Hippocampal formation (tissue), 2 donors: ENCODE results near the gene RIOK3.
A peak's percentile ranks its signal among the peaks of the same experiment; 100 is the strongest.
"Not testable (repeated sequence)": the region's sequence is repeated elsewhere in the genome, so short reads cannot be mapped to it uniquely, and the experiment has no call there.

Experiments used
- DNase-seq, 2 donors: peaks; one replicate each; lab custom pipeline; 2025; lab: John Stamatoyannopoulos, UW

The RIOK3 gene

DNA sequence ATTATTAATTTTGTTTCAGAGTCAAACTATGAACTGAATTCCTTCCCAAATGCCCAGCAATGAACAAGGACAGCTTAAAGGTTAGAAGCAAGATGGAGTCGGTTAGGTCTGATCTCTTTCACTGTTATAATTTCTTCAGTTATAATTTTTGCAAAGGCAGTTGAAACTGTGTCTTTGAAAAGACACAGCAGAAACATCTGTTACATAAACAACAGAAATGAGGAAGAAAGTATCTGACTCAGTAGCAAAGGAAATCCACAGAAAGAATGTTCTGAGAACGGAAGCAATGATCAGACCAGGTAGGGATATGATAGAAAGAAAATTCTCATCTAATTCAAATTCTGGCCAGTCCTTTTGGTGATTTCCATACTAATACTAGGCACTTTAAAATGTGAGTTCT is 45.0 kb downstream of the RIOK3 start:
- no peak for DNase-seq

GRCh38 chr18:23498877-23499276 is 45.8 kb downstream of the RIOK3 start:
- DNase-seq, result peak; percentile 51 to 74

- DNase-seq, result no peak
Observed at GRCh38 chr18:23499291-23499781, 46.2 kb downstream of the RIOK3 start.

GRCh38 chr18:23501626-23502025 is 48.5 kb downstream of the RIOK3 start:
- DNase-seq, result no peak

- DNase-seq, result no peak
Observed at GRCh38 chr18:23502516-23503037, 49.5 kb downstream of the RIOK3 start.

DNA sequence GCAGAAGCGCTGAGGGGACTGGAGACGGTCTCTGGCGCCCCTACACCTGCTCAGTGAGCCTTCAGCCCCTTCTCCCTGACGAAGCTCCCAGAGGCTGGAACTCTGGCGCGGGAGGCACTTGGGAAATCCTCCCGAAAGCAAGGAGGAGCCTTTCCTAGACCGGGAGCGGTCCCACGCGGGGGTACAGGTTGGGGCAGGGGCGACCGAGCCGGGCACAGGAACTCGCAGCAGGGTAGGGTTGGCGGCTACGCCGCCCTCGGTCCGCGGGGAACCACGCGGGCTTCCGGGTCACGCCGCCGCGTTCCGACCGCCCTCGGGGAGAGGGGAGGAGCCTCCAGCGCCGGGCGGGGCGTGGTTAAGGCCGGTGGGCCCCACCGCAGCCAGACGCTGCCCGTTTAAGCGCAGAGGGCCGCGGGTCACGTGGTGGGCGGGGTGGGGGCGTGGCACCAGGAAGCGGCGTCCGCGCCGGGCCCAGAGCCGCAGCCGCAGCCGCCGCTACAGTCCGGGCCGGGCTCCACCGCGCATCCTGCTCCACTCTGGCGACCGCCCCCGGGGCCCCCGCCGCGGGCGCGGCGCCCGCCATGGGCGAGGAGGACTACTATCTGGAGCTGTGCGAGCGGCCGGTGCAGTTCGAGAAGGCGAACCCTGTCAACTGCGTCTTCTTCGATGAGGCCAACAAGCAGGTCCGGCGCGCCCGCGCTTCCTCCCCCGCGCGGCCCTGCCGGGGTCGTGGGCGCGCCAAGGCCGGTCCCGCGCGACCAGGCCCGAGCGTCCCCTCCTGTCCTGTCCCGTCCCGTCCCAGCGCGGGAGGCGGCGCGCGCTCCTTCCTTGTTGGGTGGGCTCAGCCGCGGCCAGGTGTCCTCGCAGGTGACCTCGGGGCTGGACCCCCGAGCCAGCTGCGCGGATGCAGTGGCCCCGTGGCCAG is 50.2 kb downstream of the RIOK3 start, which contains the start of gene RMC1:
TSS of gene RMC1 (plus strand) at position 474 of the 925 bp plus-strand sequence. CDS start at position 582, 108 bp downstream.
- DNase-seq, result peak; percentile 84 to 96

DNA sequence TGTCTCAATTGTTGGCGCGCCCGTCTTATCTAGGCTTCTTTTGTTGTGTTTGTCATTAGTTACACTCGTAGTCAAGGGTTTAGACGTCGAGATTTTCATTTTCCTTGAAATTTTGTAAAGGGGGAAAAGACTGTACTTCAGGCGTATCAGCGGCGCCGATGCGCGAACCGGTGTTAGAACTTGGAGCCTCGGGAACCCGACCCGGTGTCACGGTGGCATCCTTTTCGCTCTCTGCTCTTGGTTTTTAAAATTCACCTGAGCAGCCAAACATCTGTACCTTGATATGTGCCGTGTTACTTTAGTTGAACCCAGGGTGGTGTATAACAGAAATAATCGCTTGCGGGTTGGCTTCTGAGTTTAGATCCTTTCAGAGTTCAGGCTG is 50.9 kb downstream of the RIOK3 start:
- DNase-seq, result no peak

DNA sequence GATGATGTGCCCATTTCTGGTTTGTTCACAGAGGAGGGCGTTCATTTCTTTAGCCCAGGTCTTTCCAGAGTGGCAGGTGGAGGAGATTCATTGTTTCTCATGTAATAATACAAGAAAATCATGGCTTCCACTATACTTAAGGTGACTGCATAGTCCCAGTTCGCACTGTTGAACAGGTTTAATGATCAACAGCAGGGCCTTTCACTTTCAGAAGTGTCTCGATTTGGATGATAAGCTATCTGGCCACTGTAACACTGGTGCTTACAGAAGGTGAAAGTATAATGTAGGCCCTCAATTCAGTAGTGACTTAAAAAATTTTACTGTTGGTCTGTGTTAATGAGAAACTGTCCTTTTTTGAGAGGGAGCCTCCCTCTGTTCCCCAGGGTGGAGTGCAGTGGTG is 51.6 kb downstream of the RIOK3 start:
- DNase-seq, result no peak

DNA sequence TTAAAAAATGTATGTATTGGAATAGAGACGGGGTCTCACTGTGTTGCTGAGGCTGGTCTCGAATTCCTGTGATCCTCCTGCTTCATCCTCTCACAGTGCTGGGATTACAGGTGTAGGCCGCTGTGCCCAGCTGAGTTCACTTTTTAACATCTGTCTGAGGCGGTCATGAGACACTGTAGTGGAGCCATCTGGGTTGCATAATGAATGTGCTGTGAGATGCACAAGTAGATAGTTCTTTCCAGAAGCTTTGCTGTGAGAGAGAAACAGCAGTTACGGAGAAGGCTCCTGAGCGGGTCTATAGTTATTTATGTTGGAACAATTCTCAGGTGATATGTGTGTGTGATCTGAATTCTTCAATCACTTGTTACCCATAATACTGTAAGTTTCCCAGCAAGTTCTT is 53.3 kb downstream of the RIOK3 start:
- DNase-seq, result no peak

GRCh38 chr18:23510923-23511322 is 57.8 kb downstream of the RIOK3 start:
- not testable (repeated sequence) for DNase-seq

DNA sequence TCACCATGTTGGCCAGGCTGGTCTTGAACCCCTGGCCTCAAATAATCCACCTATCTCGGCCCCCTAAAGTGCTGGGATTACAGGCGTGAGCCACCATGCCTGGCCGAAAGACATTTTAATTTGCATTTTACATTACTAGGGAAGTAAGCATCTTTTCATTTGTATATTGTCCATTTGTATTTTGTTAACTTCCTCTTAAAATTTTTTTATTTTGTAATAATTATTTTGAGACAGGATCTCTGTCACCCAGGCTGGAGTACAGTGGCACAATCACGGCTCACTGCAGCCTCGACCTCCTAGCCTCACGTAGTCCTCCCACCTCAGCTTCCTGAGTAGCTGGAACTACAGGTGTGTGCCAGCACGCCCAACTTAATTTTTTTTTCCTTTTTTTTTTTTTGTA is 59.1 kb downstream of the RIOK3 start:
- not testable (repeated sequence) for DNase-seq

DNA sequence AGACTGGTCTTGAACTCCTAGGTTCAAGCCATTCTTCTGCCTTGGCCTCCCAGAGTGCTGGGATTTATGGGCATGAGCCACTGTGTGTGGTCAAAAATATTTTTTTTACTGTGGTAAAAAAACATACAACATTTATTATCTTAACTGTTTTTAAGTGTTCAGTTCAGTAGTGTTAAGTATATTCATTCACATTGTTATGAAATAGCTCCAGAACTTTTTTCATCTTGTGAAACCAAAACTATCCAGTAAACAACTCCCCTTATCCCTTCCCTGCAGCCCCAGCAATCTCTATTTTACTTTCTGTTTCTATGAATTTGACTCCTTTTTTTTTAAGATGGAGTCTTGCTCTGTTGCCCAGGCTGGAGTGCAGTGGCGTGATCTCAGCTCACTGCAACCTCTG is 59.6 kb downstream of the RIOK3 start:
- no peak for DNase-seq

GRCh38 chr18:23515911-23516546 is 62.9 kb downstream of the RIOK3 start:
- DNase-seq, result peak; percentile 78 to 82

DNA sequence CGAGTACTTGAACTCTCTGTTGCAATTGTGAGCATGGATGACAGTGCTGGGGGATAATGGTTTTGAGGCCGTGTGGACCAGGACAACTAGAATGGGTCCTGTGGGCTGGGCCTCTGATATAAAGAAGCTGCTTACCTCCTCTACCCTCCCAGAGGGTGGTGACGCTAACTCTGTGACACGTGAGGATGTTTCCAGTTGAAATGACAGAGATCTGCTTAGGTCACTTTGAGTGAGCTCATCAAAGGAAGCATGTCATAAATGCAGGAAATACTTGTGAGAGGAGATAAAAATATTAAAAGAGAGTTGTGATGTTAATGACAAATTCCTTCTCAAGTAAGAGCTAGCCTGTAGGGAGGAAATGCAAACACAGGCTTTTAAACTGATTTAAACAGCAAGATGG is 66.6 kb downstream of the RIOK3 start:
- no peak for DNase-seq

DNA sequence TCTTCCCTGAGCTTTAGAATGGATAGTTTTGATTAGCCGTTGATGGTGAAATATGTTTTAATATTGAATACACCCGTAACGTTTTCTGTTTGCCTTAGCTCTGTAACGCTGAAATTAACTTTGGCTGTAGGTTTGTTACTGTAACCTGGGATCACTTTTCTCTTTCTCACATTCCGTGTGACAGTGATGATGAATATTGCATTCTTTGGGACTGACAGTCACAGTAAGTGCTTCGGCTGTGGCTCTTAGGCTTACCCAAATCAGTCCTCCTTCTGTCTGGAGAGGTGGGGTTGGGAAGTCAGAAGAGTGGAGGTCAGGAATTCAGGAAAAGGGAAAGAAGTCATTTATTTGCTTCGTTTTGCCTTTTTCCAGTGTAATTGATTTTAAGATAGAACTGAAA is 68.2 kb downstream of the RIOK3 start:
- no peak for DNase-seq

DNA sequence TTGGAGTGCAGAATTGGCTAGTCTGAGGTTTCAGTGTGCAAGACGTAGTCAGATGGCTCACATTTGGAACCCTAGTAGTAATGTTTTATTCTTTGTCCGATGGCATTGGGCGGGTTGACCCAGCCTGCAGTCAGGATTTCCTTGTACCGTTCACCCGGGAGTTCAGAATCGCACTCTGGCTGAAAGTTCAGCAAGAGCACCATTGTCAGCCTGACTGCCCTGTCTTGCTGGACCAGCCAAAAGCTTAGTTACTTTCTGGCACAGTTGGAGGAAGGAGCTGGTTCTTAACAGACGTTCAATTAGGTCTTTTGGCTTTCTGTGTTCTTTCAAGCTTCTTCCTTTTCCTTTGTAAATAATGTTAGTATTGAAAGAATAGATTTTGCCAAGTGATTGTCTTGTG is 68.8 kb downstream of the RIOK3 start:
- no peak for DNase-seq

DNA sequence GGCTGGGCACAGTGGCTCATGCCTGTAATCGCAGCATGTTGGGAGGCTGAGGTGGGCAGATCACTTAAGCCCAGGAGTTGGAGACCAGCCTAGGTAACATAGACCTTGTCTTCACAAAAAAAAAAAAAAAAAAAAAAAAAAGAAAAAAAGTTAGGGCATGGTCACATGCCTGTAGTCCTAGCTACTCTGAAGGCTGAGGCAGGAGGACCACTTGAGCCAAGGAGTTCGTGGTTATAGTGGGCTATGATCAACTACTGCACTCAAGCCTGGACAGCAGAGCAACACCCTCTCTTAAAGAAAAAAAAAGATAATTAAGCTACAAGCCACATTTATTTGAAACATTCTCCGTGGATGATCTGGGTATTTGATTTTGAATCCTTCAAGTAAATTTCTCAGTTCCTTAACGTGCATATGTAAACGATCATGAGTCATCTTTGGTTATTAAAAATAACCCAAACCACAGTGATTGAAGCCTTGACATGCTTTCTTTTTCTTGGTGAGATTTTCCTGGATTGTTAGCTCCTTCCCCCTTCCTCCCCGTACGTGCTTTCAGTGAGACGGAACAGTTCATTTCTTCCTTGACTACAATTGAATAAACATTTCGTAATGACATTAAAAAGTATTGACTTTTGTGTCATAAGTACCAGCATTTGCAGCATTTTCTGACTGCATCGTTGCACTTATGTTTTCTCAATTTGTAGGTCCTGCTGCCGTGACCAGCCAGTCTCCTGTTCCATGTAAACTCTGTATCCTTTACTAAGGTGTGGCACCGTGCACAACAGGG is 70.5 kb downstream of the RIOK3 start:
- no peak for DNase-seq

- no peak for DNase-seq
Observed at GRCh38 chr18:23524213-23524707, 71.2 kb downstream of the RIOK3 start.

DNA sequence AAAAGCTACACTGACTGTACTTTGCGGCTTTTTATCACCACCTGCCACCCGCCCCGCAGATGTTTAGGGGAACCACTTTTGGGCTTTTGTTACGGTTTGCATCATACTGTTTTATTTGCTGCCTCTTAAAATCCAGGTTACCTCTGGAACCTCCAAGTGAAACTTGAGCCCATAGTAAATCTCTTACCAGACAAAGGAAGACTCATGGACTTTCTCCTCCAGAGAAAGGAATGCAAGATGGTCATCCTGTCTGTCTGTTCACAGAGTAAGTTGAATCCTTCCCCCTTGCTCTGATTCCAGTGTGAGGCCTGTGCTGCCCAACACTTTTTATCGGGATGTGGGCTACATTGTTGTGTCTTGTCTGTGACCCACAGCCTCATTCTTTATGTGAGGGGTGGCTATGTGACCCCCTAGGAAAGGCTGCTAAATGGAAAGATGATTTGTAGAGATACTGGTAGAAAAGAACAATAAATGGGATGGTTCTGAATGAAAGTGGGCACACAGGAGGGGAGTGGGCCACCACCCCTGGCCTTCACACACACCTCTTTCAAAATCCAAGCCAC is 73.5 kb downstream of the RIOK3 start:
- no peak for DNase-seq

DNA sequence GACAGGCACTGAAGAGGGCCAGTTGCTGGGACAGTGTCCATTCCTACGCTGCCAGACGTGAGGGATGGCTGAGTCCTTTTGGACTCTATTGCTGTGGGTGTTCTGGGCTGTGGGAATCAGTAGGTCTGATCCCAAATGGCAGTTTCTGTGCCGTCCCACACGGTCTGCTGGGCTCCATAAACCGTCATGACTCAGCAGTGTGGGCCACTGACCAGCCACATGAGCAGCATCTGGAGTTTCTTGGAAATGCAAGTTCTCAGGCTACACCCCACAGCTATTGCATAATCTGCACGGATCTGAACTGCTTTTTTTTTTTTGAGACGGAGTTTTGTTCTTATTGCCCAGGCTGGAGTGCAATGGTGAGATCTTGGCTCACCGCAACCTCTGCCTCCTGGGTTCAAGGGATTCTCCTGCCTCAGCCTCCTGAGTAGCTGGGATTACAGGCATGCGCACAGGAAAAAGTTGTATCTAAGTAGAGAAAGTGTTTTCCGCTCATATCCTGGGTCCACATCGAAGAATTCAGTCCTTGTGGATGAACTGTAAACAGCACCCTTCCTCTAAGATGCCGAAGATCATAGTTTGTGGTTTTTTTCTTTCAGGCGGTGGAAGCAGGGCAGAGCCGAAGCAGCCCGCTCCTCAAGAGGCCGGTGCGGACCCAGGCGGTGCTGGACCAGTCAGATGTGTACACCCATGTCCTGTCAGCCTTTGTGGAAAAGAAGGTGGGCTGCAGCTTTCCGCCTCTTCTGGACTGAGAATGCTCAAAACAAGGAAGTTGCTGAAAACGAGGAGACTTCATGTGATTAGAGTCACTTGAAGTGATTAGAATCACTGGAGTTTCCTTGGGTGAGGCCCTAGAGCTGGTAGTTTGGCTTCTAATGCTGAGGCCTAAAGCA is 75.7 kb downstream of the RIOK3 start:
- no peak for DNase-seq
